Thyroid gland (tissue), 4 donors: Measurements from ENCODE around the gene RASGRP3.

Experiments used
- CTCF ChIP-seq, 6 experiments: fragments of 200-600 bp in 3 of 6; fragments of 450-650 bp in 3 of 6; sonication (generic) in 3 of 6; IDR thresholded peaks; one replicate each; pipeline ENCODE4 v1.5.1; 2016 to 2019; ENCODE audit warnings: antibody characterized with exemption in 6 of 6, mild to moderate bottlenecking in 2 of 6, inconsistent platforms in 1 of 6, moderate library complexity in 1 of 6
- POLR2A ChIP-seq, 2 donors: fragments of 450-650 bp; IDR thresholded peaks; one replicate each; pipeline ENCODE4 v1.6.1; 2017; ENCODE audit warnings: antibody characterized with exemption in 2 of 2, mild to moderate bottlenecking in 2 of 2, moderate library complexity in 1 of 2

- TF ChIP-seq CTCF (IDR thresholded peaks at IDR 0.05) (no peak), POLR2A (IDR thresholded peaks at IDR 0.05) (no peak)
These were observed 33.6 kb downstream of the RASGRP3 start for GRCh38 chr2:33509908-33510585.
